A549 (cell line): ENCODE data around the gene SLC35E1. TPM values are rescaled to one million over a fixed set of nuclear protein-coding genes. Genes with fewer than 3 reads are reported as not detected.

ENCODE experiments used
- ATAC-seq, 2 experiments: fragments of 200-7000 bp in 1 of 2; fragments of >200 bp in 1 of 2; cut with Nextera tagmentation in 1 of 2; cut with Tn5 transposase in 1 of 2; 3 replicates each; pipeline versions ENCODE4 v1.8.0 to v1.9.1; 2018 to 2020; ENCODE audit warnings: mild to moderate bottlenecking in 1 of 2, moderate library complexity in 1 of 2
- CTCF ChIA-PET: fragments of 300-600 bp; sonication (Branson Sonifier 250); formaldehyde crosslinking; extraction: SDS; loops from one replicate; lab custom pipeline; 2021; ENCODE audit warnings: antibody characterized with exemption, inconsistent platforms; lab: Yijun Ruan, JAX
- POLR2A ChIA-PET: fragments of 350-600 bp; formaldehyde crosslinking; extraction: SDS; loops from one replicate; lab custom pipeline; 2021; ENCODE audit warnings: antibody characterized with exemption, inconsistent platforms; lab: Yijun Ruan, JAX
- DNase-seq, 2 experiments: peaks; one replicate each; pipeline versions ENCODE4 v3.0.0 to v3.0.0-alpha.2; 2011 to 2016; ENCODE audit warnings: low read depth in 1 of 2, low spot score in 1 of 2
- FAIRE-seq: peaks from 2 replicates; lab custom pipeline; 2011; peaks lifted over from hg19 to GRCh38; lab: Jason Lieb, UNC
- H3K27ac ChIP-seq, 2 experiments: fragments of >200 bp; sonication (Bioruptor Twin); formaldehyde crosslinking; 3 replicates each; pipeline ENCODE4 v1.5.1; 2016 to 2017
- H3K4me1 ChIP-seq: fragments of >200 bp; sonication (Bioruptor Twin); formaldehyde crosslinking; 3 replicates; pipeline ENCODE4 v1.6.1; 2016
- H3K4me2 ChIP-seq: fragments of >200 bp; sonication (Bioruptor Twin); formaldehyde crosslinking; 3 replicates; pipeline ENCODE4 v1.6.1; 2016
- H3K4me3 ChIP-seq: fragments of >200 bp; sonication (Bioruptor Twin); formaldehyde crosslinking; 3 replicates; pipeline ENCODE4 v1.5.1; 2016
- H3K9me3 ChIP-seq: fragments of >200 bp; sonication (Bioruptor Twin); formaldehyde crosslinking; 3 replicates; pipeline ENCODE4 v1.6.1; 2016
- CEBPB ChIP-seq, 2 experiments: fragments of >200 bp in 1 of 2; sonication (Bioruptor Twin) in 1 of 2; formaldehyde crosslinking in 1 of 2; IDR thresholded peaks; 2 replicates each; pipeline ENCODE4 v1.6.1; 2012 to 2016
- CHD4 ChIP-seq: fragments of 200-600 bp; sonication (generic); IDR thresholded peaks from 2 replicates; pipeline ENCODE4 v1.6.1; 2016; ENCODE audit warnings: antibody characterized with exemption, mild to moderate bottlenecking, borderline replicate concordance
- EHMT2 ChIP-seq: fragments of 200-600 bp; sonication (generic); IDR thresholded peaks from 2 replicates; pipeline ENCODE4 v1.6.1; 2016; ENCODE audit warnings: antibody characterized with exemption, low read depth, mild to moderate bottlenecking, moderate library complexity
- EP300 ChIP-seq, 2 experiments: fragments of >200 bp; sonication (Bioruptor Twin); formaldehyde crosslinking; IDR thresholded peaks; 2 replicates in 1 of 2; 3 replicates in 1 of 2; pipeline ENCODE4 v1.6.1; 2016 to 2017
- FOSL2 ChIP-seq, 2 experiments: fragments of 450-650 bp in 1 of 2; fragments of >200 bp in 1 of 2; sonication (Bioruptor Twin) in 1 of 2; formaldehyde crosslinking; IDR thresholded peaks; 2 replicates each; pipeline versions ENCODE4 v1.5.0 to v1.6.1; 2016 to 2020; ENCODE audit warnings: mild to moderate bottlenecking in 1 of 2, moderate library complexity in 1 of 2
- HOXB13 ChIP-seq: fragments of 250-450 bp; sonication (Bioruptor Pico); IDR thresholded peaks from 2 replicates; pipeline ENCODE4 v1.5.0; 2020; ENCODE audit warnings: low read depth, mild to moderate bottlenecking, moderate library complexity
- HOXB5 ChIP-seq: fragments of 250-450 bp; sonication (Bioruptor Pico); IDR thresholded peaks from 2 replicates; pipeline ENCODE4 v1.5.0; 2020; ENCODE audit warnings: mild to moderate bottlenecking, moderate library complexity
- KDM1A ChIP-seq: fragments of 200-600 bp; sonication (generic); IDR thresholded peaks from 2 replicates; pipeline ENCODE4 v1.6.1; 2016; ENCODE audit warnings: low read depth, mild to moderate bottlenecking
- KDM5A ChIP-seq: fragments of 200-600 bp; sonication (generic); IDR thresholded peaks from 2 replicates; pipeline ENCODE4 v1.6.1; 2016; ENCODE audit warnings: antibody characterized with exemption, mild to moderate bottlenecking
- MYC ChIP-seq: IDR thresholded peaks from 2 replicates; pipeline ENCODE4 v1.6.1; 2012; ENCODE audit warnings: mild to moderate bottlenecking, inconsistent platforms, low read length, improper control_type of control experiment, borderline replicate concordance
- POLR2A ChIP-seq: IDR thresholded peaks from 2 replicates; pipeline ENCODE4 v1.6.1; 2012; ENCODE audit warnings: mild to moderate bottlenecking, low read length
- POLR2AphosphoS2 ChIP-seq: conservative IDR thresholded peaks from 2 replicates; pipeline ENCODE4 v1.6.1; 2012; ENCODE audit warnings: low read length, improper control_type of control experiment, inconsistent platforms
- RAD21 ChIP-seq, 2 experiments: fragments of >200 bp in 1 of 2; sonication (Bioruptor Twin) in 1 of 2; formaldehyde crosslinking in 1 of 2; IDR thresholded peaks in 1 of 2; conservative IDR thresholded peaks in 1 of 2; 2 replicates in 1 of 2; 3 replicates in 1 of 2; pipeline ENCODE4 v1.6.1; 2012 to 2018; ENCODE audit warnings: inconsistent platforms in 1 of 2
- SMC3 ChIP-seq: fragments of >200 bp; sonication (Bioruptor Twin); formaldehyde crosslinking; IDR thresholded peaks from 3 replicates; pipeline ENCODE4 v1.6.1; 2018; ENCODE audit warnings: inconsistent platforms
- ZFP36 ChIP-seq: fragments of 450-650 bp; IDR thresholded peaks from 2 replicates; pipeline ENCODE4 v1.6.1; 2014; ENCODE audit warnings: borderline replicate concordance; ENCODE audit not compliant: partially characterized antibody
- ZNF302 ChIP-seq: fragments of 250-450 bp; sonication (Bioruptor Pico); IDR thresholded peaks from 2 replicates; pipeline ENCODE4 v1.9.0; 2021; ENCODE audit warnings: inconsistent platforms, mild to moderate bottlenecking, moderate library complexity
- ZSCAN20 ChIP-seq: fragments of 250-450 bp; sonication (Bioruptor Pico); IDR thresholded peaks from 2 replicates; pipeline ENCODE4 v1.8.0; 2022; ENCODE audit warnings: mild to moderate bottlenecking, moderate library complexity
- WGBS: methylation state at CpG from one replicate; pipeline ENCODE4 v1.1.6; 2017; ENCODE audit errors: missing lambda C conversion rate; 5-methylcytosine and 5-hydroxymethylcytosine counted together
- polyA plus RNA-seq, 4 experiments: library from polyadenylated mRNA; depleted of rRNA in 3 of 4; stranded (reverse); fragments of >200 nt; fragmentation: RNase III in 1 of 4; extraction: RNeasy Plus Mini Kit Qiagen cat#74134 plus additional on column Dnase treatment in 1 of 4; gene quantifications; 2 replicates in 3 of 4; 3 replicates in 1 of 4; pipeline ENCODE4 v1.2.3, GENCODE V29; 2011 to 2017
- TF ChIP-seq, protein P1 (sequence below): fragments of >200 bp; sonication (Bioruptor Twin); formaldehyde crosslinking; IDR thresholded peaks from 3 replicates; pipeline ENCODE4 v1.6.1; 2016
- TF ChIP-seq, protein P2 (sequence below): IDR thresholded peaks from 2 replicates; pipeline ENCODE4 v1.6.1; 2012; ENCODE audit warnings: low read depth, borderline replicate concordance
- TF ChIP-seq, protein P3 (sequence below): fragments of 250-450 bp; sonication (Bioruptor Pico); IDR thresholded peaks from 2 replicates; pipeline ENCODE4 v1.5.0; 2020; ENCODE audit warnings: low read depth, mild to moderate bottlenecking, moderate library complexity

Gene SLC35E1
- polyA plus RNA-seq, 2 of the 4 experiments (the other 2 are of a cell fraction): 17.2 to 25.1 TPM

DNA sequence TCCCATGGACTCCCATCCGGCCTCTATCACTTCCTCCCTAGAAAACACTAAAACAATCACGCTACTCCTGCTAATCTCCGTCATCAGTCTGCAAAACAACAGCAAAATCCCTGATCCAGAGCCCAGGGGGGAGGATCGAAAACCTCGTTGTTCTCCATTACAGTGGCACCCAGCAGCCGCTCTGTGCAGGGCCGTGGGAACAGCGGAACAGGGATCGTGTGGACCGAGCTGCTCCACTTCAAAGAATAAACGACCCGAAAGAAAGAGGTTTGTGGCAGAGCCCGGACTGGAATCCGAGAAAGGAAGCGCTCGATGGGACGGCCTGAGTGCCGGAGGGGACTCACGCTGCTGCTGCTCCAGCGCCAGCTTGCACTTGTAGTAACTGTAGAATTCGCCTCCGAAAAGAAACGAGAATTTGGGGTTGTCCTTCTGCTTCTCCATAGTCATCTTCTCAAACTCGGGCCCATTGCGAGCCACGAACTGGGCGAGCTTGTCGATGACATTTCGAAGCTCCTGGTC is 30.6 kb downstream of the SLC35E1 start:
- Histone ChIP-seq H3K9me3 (no peaks in the 10 kb centered on the region), H3K27ac (peak overlapping the region; percentile 95 to 98), H3K4me3 (peak overlapping the region; percentile 82), H3K4me2 (peak overlapping the region; percentile 89), H3K4me1 (peaks cover 12% of the 10 kb centered on the region)
- TF ChIP-seq SMC3: no peak
- TF ChIP-seq, protein P1, sequence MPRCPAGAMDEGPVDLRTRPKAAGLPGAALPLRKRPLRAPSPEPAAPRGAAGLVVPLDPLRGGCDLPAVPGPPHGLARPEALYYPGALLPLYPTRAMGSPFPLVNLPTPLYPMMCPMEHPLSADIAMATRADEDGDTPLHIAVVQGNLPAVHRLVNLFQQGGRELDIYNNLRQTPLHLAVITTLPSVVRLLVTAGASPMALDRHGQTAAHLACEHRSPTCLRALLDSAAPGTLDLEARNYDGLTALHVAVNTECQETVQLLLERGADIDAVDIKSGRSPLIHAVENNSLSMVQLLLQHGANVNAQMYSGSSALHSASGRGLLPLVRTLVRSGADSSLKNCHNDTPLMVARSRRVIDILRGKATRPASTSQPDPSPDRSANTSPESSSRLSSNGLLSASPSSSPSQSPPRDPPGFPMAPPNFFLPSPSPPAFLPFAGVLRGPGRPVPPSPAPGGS: no peak
- TF ChIP-seq KDM1A: no peak
- TF ChIP-seq KDM5A: no peak
- TF ChIP-seq CEBPB (IDR thresholded peaks at IDR 0.05): no peak
- no peak for TF ChIP-seq HOXB5 (CRISPR knock-in tag)
- TF ChIP-seq POLR2A: no peak
- DNase-seq: no peak
- FAIRE-seq: no peak
- ATAC-seq: peak; percentile 9 to 15; a peak in 3 of 6 replicates
- 2% methylated on average over 19 of the region's 29 CpGs for WGBS
- CTCF ChIA-PET: interaction anchor here (0.5 kb wide), 1 partner anchor 217 kb away, joined by 3 read pairs; no protein-coding TSS in a partner anchor
- POLR2A ChIA-PET: interaction anchor here (0.5 to 1.1 kb wide), 2 partner anchors 10 to 21 kb away, joined by 3 read pairs; no protein-coding TSS in a partner anchor

DNA sequence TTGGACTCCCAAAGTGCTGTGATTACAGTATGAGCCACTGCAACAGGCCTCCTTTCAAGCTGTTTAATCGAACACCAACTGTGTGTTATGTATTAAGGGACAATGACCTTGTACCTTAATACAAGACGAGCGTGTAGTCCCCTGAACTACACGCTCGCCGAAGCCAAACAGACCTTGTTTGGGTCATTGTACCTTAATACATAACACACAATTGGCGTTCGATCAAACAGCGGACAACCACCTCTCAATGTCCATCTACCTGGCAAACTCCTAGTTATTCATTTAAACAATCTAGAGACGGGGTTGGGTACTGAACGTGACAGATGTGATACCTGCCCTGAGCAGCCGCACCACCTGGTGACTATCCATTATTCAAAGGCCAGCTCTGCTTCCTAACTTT is 31.3 kb downstream of the SLC35E1 start:
- POLR2A ChIA-PET: no interaction called here
- no peak for FAIRE-seq
- Histone ChIP-seq H3K9me3 (no peaks in the 10 kb centered on the region), H3K4me1 (peaks cover 12% of the 10 kb centered on the region), H3K4me3 (peak overlapping the region; percentile 82), H3K4me2 (peak overlapping the region; percentile 89), H3K27ac (peak overlapping the region in 1 of 2 experiments; percentile 98; a peak in 3 of 6 replicates)
- CTCF ChIA-PET: no interaction called here
- no peak for TF ChIP-seq POLR2AphosphoS2
- TF ChIP-seq FOSL2 (IDR thresholded peaks at IDR 0.05): no peak
- no peak for TF ChIP-seq FOSL2 (CRISPR knock-in tag; IDR thresholded peaks at IDR 0.05)
- TF ChIP-seq, protein P1: no peak
- TF ChIP-seq, protein P2, sequence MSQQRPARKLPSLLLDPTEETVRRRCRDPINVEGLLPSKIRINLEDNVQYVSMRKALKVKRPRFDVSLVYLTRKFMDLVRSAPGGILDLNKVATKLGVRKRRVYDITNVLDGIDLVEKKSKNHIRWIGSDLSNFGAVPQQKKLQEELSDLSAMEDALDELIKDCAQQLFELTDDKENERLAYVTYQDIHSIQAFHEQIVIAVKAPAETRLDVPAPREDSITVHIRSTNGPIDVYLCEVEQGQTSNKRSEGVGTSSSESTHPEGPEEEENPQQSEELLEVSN: no peak
- TF ChIP-seq ZSCAN20 (CRISPR knock-in tag): no peak
- no peak for TF ChIP-seq ZNF302
- no peak for TF ChIP-seq EHMT2
- TF ChIP-seq RAD21 (conservative IDR thresholded peaks at IDR 0.05 in 1 of 2, IDR thresholded peaks at IDR 0.05 in 1 of 2): no peak
- TF ChIP-seq HOXB13 (CRISPR knock-in tag): no peak
- TF ChIP-seq CHD4: no peak
- TF ChIP-seq MYC: no peak
- TF ChIP-seq POLR2A: no peak
- no peak for TF ChIP-seq ZFP36
- no peak for TF ChIP-seq EP300 (IDR thresholded peaks at IDR 0.05)
- TF ChIP-seq, protein P3, sequence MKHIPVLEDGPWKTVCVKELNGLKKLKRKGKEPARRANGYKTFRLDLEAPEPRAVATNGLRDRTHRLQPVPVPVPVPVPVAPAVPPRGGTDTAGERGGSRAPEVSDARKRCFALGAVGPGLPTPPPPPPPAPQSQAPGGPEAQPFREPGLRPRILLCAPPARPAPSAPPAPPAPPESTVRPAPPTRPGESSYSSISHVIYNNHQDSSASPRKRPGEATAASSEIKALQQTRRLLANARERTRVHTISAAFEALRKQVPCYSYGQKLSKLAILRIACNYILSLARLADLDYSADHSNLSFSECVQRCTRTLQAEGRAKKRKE: no peak
- 79% methylated on average over 12 of the region's 12 CpGs for WGBS
- no peak for ATAC-seq
- no peak for DNase-seq
